Amniotic epithelial cell (primary cell): Measurements from ENCODE around the gene P2RX2.

Experiments
- DNase-seq: peaks from one replicate; pipeline ENCODE4 v3.0.0-alpha.2; 2010; ENCODE audit warnings: low read depth

P2RX2 gene

GRCh38 chr12:132620113-132620898 lies 1.7 kb downstream of the P2RX2 start:
- DNase-seq, result no peak

GRCh38 chr12:132620899-132621656 lies 2.5 kb downstream of the P2RX2 start:
- DNase-seq, result no peak

GRCh38 chr12:132621657-132622435 lies 3.3 kb downstream of the P2RX2 start:
- no peak for DNase-seq

- peak; percentile 89 for DNase-seq
Measured at GRCh38 chr12:132622437-132623071, 4.0 kb downstream of the P2RX2 start.

GRCh38 chr12:132623072-132623869 lies 4.7 kb downstream of the P2RX2 start:
- DNase-seq, result no peak

GRCh38 chr12:132624186-132624855 lies 5.7 kb downstream of the P2RX2 start:
- no peak for DNase-seq

GRCh38 chr12:132624910-132625630 lies 6.5 kb downstream of the P2RX2 start:
- DNase-seq, result no peak

- DNase-seq, result no peak
Measured at GRCh38 chr12:132625731-132626430, 7.3 kb downstream of the P2RX2 start.

- DNase-seq, result no peak
Measured at GRCh38 chr12:132629330-132629729, 10.8 kb downstream of the P2RX2 start.

- DNase-seq, result no peak
Measured at GRCh38 chr12:132630672-132631071, 12.1 kb downstream of the P2RX2 start.

GRCh38 chr12:132631666-132632065 lies 13.1 kb downstream of the P2RX2 start:
- no peak for DNase-seq

GRCh38 chr12:132632521-132633228 lies 14.1 kb downstream of the P2RX2 start:
- no peak for DNase-seq

GRCh38 chr12:132633398-132633797 lies 14.8 kb downstream of the P2RX2 start:
- no peak for DNase-seq

GRCh38 chr12:132633901-132634300 lies 15.3 kb downstream of the P2RX2 start:
- DNase-seq, result no peak

GRCh38 chr12:132634411-132634990 lies 15.9 kb downstream of the P2RX2 start:
- DNase-seq, result no peak

- no peak for DNase-seq
Measured at GRCh38 chr12:132635076-132635955, 16.7 kb downstream of the P2RX2 start.

GRCh38 chr12:132637811-132638210 lies 19.2 kb downstream of the P2RX2 start:
- DNase-seq, result no peak
